ENCODE data around the gene HBG1. TPM values are rescaled to one million over a fixed set of nuclear protein-coding genes. Genes with fewer than 3 reads are reported as not detected.
"Not testable (repeated sequence)": the region's sequence is repeated elsewhere in the genome, so short reads cannot be mapped to it uniquely, and the experiment has no call there.

The HBG1 gene
- total RNA-seq, 1 donor from 2014 or later = not detected

DNA sequence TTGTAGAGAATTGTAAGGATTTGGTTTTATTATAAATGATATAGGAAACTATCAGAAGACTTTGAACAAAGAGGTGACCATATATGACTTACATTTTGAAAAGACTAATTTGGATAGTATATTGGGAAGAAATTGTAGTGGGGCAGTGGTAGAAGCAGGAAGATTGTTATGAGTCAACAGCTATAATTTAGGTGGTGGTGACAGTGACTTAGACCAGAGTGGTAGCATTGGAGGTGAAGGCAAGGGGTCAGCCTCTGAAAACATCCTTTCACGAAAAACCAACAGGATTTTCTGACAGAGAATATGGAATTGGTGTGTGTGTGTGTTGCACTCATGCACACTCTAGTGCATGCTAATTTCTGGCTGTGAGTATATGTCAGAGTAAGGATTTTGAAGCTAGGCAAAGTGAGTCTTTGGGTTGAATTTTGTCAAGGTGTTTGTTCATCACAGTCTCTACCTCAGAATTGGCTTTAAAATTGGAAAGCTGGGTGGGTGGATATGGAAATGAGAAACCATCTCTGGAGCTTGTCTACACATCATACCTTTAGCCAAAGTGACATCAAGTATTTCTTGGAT, 28.2 kb upstream of the HBG1 start:
- DNase-seq (ENCODE audit: low read depth, low spot score) = no peak

- DNase-seq (ENCODE audit: low read depth, low spot score) = no peak
Measured at GRCh38 chr11:5276697-5277096, 27.0 kb upstream of the HBG1 start.

DNA sequence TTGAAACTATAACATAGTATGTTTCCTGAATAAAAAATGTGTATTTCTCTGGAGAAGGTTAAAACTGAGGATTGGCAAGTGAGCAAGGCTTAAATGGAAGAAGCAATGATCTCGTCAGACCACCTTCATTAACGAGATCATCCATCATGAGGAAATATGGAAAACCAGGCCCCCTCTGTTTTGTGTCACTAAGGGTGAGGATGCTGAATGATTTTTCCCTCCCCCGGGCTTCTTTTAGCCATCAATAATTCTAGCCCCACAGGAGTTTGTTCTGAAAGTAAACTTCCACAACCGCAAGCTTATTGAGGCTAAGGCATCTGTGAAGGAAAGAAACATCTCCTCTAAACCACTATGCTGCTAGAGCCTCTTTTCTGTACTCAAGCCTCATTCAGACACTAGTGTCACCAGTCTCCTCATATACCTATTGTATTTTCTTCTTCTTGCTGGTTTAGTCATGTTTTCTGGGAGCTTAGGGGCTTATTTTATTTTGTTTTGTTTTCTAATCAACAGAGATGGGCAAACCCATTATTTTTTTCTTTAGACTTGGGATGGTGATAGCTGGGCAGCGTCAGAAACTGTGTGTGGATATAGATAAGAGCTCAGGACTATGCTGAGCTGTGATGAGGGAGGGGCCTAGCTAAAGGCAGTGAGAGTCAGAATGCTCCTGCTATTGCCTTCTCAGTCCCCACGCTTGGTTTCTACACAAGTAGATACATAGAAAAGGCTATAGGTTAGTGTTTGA, 25.9 kb upstream of the HBG1 start:
- DNase-seq (ENCODE audit: low read depth, low spot score) = no peak

DNA sequence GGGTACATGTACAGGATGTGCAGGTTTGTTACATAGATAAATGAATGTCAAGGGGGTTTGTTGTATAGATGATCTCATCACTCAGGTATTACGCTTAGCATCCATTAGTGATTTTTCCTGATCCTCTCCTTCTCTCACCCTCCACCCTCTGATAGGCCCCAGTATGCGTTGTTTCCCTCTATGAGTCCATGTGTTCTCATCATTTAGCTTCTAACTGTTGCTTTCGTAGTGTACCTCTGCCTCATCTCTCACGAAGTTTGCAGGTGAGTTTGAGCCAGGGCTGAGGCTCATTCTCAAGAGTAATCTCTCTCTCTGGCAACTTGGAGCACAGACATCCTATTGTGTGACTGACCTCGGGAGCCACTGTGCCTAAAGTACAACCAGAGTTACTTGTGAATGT, 24.7 kb upstream of the HBG1 start:
- DNase-seq (ENCODE audit: low read depth, low spot score) = no peak

DNA sequence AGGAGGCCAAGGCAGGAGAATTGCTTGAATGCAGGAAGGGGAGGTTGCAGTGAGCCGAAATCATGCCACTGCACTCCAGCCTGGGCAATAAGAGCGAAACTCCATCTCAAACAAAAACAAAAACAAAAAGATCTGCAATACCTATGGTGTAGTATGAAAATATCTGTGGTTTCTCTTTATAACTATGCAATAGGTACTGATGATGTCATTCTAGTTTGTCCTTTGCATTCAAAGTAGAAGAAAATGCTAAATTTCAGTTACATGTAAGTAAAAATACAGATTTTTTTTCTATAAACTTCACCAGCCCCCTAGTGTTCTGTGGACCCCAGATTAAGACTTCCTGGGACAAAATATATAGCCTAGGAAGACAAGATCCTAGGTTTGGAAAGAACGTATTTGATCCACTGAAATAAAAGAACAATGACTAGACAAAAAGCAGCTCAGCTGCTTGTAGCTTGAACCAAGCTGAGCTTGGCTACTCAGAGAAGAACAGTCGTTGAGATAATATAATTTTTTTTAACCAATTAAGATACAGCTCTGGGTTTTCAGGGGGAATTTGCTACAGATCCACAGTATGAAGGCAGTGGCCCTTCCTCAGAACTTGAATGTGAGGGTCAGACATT, 22.8 kb upstream of the HBG1 start:
- DNase-seq (ENCODE audit: low read depth, low spot score) = no peak

DNA sequence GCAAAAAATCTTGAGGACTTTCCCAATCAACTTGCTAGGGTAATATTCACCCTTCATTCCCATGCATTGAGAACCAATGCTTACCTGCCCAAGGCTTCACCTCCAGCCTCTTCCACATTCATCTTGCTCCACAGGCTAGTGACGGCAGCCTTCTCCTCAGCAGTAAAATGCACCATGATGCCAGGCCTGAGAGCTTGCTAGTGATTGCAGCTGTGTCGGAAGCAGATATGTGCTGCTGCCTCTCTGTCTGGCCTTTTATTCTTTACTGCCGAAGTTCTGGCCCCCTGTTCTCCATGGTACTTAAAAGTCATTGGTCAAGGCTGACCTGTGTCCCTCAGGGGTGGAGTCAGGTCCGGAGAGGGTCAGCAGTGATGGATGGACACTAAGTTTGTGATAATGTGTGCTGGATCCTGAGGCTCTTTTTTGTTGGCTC, 20.1 kb upstream of the HBG1 start, which contains the start of gene HBE1:
Gene HBE1 (minus strand): TSS at position 231 of the 433 bp plus-strand sequence. CDS start 55 bp downstream, at position 176.
- DNase-seq (ENCODE audit: low read depth, low spot score) = no peak

DNA sequence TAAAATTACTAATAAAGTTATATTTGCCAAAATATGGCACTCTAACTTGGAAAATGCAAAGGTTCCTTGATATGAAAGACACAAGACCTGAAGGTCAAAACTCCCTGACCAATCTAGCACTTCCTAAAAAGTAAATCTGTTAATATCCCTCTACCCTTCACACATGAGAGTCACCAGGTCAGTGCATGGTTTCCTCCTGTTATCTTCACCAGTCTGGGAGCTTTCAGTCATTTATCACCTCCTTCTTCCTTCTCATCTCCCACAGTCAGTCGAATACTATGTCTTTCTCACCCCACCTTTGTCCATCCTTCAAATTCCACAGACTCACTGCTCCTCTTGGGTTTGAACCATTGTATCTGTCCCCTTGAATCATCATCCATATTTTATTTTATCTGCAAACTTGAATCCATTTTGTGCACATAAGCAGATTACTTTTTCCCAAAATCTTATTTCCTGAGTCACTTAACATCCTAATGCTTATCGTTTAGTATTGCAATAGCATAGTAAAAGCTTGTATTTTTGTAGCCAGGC, 17.4 kb upstream of the HBG1 start:
- no peak for DNase-seq (ENCODE audit: low read depth, low spot score)

DNA sequence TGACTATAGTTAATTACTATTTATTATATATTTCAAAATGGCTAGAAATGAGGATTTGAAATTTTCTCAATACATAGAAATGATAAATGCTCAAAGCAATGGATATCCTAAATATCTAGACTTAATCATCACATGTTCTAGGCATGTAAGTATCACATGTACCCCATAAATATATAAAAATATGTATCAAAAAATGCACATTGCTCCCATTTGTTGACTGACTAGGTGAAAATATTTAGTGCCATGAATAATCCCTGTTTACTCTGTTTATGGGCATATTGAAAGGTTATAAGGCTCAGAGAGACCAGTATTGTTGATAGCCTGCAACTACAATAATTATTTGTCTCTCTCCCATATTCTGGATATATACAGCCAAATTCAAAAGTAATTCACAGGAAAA, 17.0 kb upstream of the HBG1 start:
- no peak for DNase-seq (ENCODE audit: low read depth, low spot score)

GRCh38 chr11:5265832-5266231, 16.2 kb upstream of the HBG1 start:
- no peak for DNase-seq (ENCODE audit: low read depth, low spot score)

DNA sequence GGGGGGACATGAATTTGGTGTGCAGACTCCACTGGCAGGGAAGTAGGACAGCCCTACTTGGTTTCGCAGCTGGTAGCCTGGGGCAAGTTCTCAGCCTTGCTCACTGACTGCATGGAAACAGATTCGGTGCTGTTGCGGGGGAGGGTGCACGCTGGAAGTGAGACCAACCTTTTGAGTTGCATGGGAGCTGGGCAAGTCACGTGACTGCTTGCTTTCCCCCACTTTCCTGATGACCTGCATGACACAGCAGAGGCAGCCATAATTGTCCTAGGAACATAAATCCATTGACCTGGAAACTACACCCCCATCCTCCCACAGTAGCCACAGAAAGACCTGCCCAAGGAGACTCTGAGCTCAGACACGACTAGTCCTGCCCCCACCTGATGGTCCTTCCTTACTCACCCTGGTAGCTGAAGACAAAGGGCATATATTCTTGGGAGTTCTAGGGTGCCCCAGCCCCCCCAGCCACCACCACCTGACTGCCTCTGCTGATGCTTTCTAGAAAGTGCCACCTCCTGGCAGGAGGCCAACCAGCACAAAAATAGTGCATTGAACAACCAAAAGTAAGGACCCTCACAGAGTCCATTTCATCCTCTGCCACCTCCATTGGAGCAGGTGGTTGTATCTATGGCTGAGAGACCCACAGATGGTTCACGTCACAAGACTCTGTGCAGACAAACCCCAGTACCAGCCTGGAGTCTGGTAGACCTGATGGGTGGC, 9.0 kb upstream of the HBG1 start:
- DNase-seq (ENCODE audit: low read depth, low spot score) = no peak

DNA sequence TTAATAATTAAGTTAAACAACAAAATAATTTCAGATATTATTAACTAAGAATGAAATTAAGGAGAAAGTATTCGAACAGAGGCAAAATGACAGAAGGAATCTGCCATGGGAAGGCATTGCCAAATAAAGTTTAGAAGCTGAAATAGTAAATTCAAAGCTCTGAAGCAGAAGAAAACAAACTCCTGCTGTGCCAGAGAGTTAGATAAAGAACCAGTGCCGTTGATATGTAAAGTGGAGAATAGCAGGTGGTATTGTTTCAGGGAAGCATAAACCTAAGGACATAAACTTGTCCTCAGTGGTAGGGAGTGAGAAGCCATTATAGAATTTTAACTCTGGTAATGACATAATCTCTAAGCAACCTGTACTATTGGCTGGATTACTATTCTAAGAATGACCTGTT, 7.6 kb upstream of the HBG1 start:
- no peak for DNase-seq (ENCODE audit: low read depth, low spot score)

- DNase-seq (ENCODE audit: low read depth, low spot score) = not testable (repeated sequence)
Measured at GRCh38 chr11:5254646-5255413, 5.2 kb upstream of the HBG1 start, which contains the start of gene HBG2. TSS of gene HBG2 (minus strand) at chr11:5254781. CDS start at chr11:5254728, 53 bp downstream.

- DNase-seq (ENCODE audit: low read depth, low spot score) = not testable (repeated sequence)
Measured at GRCh38 chr11:5254023-5254422, 4.4 kb upstream of the HBG1 start.

DNA sequence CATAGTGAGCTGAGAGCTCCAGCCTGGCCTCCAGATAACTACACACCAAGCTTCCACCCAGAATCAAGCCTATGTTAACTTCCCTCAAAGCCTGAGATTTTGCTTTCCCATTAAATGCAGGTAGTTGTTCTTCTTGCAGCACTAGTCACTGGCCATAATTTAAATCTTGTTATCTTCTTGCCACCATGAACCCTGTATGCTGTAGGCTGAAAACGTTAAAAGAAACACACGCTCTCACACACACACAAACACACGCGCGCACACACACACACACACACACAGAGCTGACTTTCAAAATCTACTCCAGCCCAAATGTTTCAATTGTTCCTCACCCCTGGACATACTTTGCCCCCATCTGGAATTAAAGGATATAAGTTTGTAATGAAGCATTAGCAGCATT, 3.8 kb upstream of the HBG1 start:
- not testable (repeated sequence) for DNase-seq (ENCODE audit: low read depth, low spot score)

GRCh38 chr11:5252919-5253265, 3.2 kb upstream of the HBG1 start:
- no peak for DNase-seq (ENCODE audit: low read depth, low spot score)

DNA sequence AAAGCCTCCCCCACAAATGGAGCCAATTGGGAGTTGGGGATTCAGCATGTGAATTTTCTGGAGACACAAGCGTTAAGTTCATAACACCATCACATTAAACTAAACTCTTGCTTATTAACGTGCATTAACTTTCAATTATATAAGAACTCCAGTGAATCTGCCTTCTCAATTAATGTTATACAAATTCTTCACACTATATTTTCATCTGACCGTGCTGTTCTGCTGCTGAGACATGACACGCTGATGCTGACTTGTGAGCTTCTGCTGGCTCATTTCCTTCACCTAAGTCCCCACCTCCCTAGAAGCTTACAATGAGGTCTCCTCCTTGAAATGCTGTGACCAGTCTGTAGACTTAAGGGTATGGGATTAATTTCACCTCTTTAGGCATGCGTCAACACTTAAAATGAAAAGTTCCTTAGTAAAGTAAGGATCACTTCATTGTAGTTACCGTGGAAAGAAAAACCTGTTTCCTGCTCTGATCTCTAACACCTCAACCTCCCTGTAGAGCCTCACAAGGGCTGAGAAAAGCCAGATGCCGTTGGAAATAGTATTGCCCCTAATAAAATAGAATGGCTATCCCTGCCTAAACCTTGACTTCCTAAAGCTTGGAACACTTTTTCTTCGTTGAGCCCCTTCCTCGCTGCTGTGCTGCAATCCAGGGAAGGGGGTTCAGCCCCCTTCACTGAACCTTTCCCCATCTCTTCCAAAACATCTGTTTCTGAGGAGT, 2.7 kb upstream of the HBG1 start:
- DNase-seq (ENCODE audit: low read depth, low spot score) = no peak

GRCh38 chr11:5251746-5252145, 2.1 kb upstream of the HBG1 start:
- no peak for DNase-seq (ENCODE audit: low read depth, low spot score)

- DNase-seq (ENCODE audit: low read depth, low spot score) = no peak
Measured at GRCh38 chr11:5250543-5251204, 1.0 kb upstream of the HBG1 start.

DNA sequence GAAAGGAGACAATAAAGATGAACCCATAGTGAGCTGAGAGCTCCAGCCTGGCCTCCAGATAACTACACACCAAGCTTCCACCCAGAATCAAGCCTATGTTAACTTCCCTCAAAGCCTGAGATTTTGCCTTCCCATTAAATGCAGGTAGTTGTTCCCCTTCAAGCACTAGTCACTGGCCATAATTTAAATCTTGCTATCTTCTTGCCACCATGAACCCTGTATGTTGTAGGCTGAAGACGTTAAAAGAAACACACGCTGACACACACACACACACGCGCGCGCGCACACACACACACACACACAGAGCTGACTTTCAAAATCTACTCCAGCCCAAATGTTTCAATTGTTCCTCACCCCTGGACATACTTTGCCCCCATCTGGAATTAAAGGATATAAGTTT, 1.2 kb downstream of the HBG1 start:
- DNase-seq (ENCODE audit: low read depth, low spot score) = not testable (repeated sequence)

Measured in pulmonary artery endothelial cell (primary cell).